HG02981 (cell line): ENCODE data around the gene LRRD1.
A peak's percentile ranks its signal among the peaks of the same experiment; 100 is the strongest.
"Not testable (repeated sequence)": the region's sequence is repeated elsewhere in the genome, so short reads cannot be mapped to it uniquely, and the experiment has no call there.

Source experiments
- ATAC-seq: cut with Tn5 transposase; IDR thresholded peaks from one replicate; pipeline ENCODE4 v1.9.1; 2021; ENCODE audit warnings: mild to moderate bottlenecking, moderate library complexity; ENCODE audit not compliant: unreplicated experiment

Gene LRRD1

GRCh38 chr7:92178928-92179924, at the start of gene LRRD1:
LRRD1 (minus strand) TSS chr7:92179142; CDS start chr7:92165202, 13,940 bp downstream.
- peak; percentile 99 for ATAC-seq

- ATAC-seq: no peak
Measured at GRCh38 chr7:92228742-92229141, 49.8 kb upstream of the LRRD1 start.

GRCh38 chr7:92228100-92228499, 49.2 kb upstream of the LRRD1 start:
- ATAC-seq: no peak

- no peak for ATAC-seq
Measured at GRCh38 chr7:92226981-92227380, 48.0 kb upstream of the LRRD1 start.

- ATAC-seq: no peak
Measured at GRCh38 chr7:92221766-92222165, 42.8 kb upstream of the LRRD1 start.

- ATAC-seq: no peak
Measured at GRCh38 chr7:92206672-92207071, 27.7 kb upstream of the LRRD1 start.

- ATAC-seq: no peak
Measured at GRCh38 chr7:92205987-92206386, 27.0 kb upstream of the LRRD1 start.

GRCh38 chr7:92200791-92201190, 21.8 kb upstream of the LRRD1 start:
- no peak for ATAC-seq

- no peak for ATAC-seq
Measured at GRCh38 chr7:92192326-92192725, 13.4 kb upstream of the LRRD1 start.

- ATAC-seq: not testable (repeated sequence)
Measured at GRCh38 chr7:92189246-92189645, 10.3 kb upstream of the LRRD1 start.

- ATAC-seq: not testable (repeated sequence)
Measured at GRCh38 chr7:92184294-92184693, 5.4 kb upstream of the LRRD1 start.

GRCh38 chr7:92177362-92177761, 1.6 kb downstream of the LRRD1 start:
- ATAC-seq: no peak

GRCh38 chr7:92169529-92169928, 9.4 kb downstream of the LRRD1 start:
- ATAC-seq: not testable (repeated sequence)

- no peak for ATAC-seq
Measured at GRCh38 chr7:92161271-92161670, 17.7 kb downstream of the LRRD1 start.

GRCh38 chr7:92158660-92159575, 20.0 kb downstream of the LRRD1 start:
- peak; percentile 96 for ATAC-seq

GRCh38 chr7:92156990-92157389, 22.0 kb downstream of the LRRD1 start:
- no peak for ATAC-seq

- no peak for ATAC-seq
Measured at GRCh38 chr7:92155108-92155739, 23.7 kb downstream of the LRRD1 start.

- no peak for ATAC-seq
Measured at GRCh38 chr7:92150450-92151017, 28.4 kb downstream of the LRRD1 start.

GRCh38 chr7:92149736-92150239, 29.2 kb downstream of the LRRD1 start:
- no peak for ATAC-seq

GRCh38 chr7:92143192-92143880, 35.6 kb downstream of the LRRD1 start:
- not testable (repeated sequence) for ATAC-seq
